CD1c-positive myeloid dendritic cell (primary cell): ENCODE results near the gene GALNT9.
"Not testable (repeated sequence)": the region's sequence is repeated elsewhere in the genome, so short reads cannot be mapped to it uniquely, and the experiment has no call there.

Source experiments
- DNase-seq: peaks from one replicate; pipeline ENCODE4 v3.0.0-alpha.2; 2016; ENCODE audit errors: extremely low spot score

The GALNT9 gene

GRCh38 chr12:132329036-132329719 lies at the start of gene GALNT9:
Gene GALNT9, minus strand, starts transcription at chr12:132329589. Its CDS starts 386 bp downstream, at chr12:132329203.
- no peak for DNase-seq

GRCh38 chr12:132379057-132379456 lies 49.7 kb upstream of the GALNT9 start:
- not testable (repeated sequence) for DNase-seq

- DNase-seq: no peak
These were observed 47.8 kb upstream of the GALNT9 start for GRCh38 chr12:132377147-132377546.

GRCh38 chr12:132376464-132376830 lies 47.1 kb upstream of the GALNT9 start:
- no peak for DNase-seq

- no peak for DNase-seq
These were observed 46.5 kb upstream of the GALNT9 start for GRCh38 chr12:132375747-132376463.

- no peak for DNase-seq
These were observed 45.4 kb upstream of the GALNT9 start for GRCh38 chr12:132374612-132375445.

- DNase-seq: no peak
These were observed 44.7 kb upstream of the GALNT9 start for GRCh38 chr12:132373901-132374611.

GRCh38 chr12:132367852-132368251 lies 38.5 kb upstream of the GALNT9 start:
- no peak for DNase-seq

GRCh38 chr12:132367071-132367851 lies 37.9 kb upstream of the GALNT9 start:
- no peak for DNase-seq

GRCh38 chr12:132366341-132366861 lies 37.0 kb upstream of the GALNT9 start:
- no peak for DNase-seq

GRCh38 chr12:132365226-132365625 lies 35.8 kb upstream of the GALNT9 start:
- no peak for DNase-seq

- peak; percentile 3 for DNase-seq
These were observed 35.0 kb upstream of the GALNT9 start for GRCh38 chr12:132364348-132364902.

- DNase-seq: no peak
These were observed 34.4 kb upstream of the GALNT9 start for GRCh38 chr12:132363661-132364347.

GRCh38 chr12:132362996-132363660 lies 33.7 kb upstream of the GALNT9 start:
- no peak for DNase-seq

- no peak for DNase-seq
These were observed 31.8 kb upstream of the GALNT9 start for GRCh38 chr12:132360906-132361777.

- no peak for DNase-seq
These were observed 31.0 kb upstream of the GALNT9 start for GRCh38 chr12:132360410-132360809.

- no peak for DNase-seq
These were observed 30.6 kb upstream of the GALNT9 start for GRCh38 chr12:132359971-132360370.

GRCh38 chr12:132359551-132359950 lies 30.2 kb upstream of the GALNT9 start:
- DNase-seq: no peak
